Fibroblast of lung (primary cell): ENCODE data around the gene ZNF124. TPM values are rescaled to one million over a fixed set of nuclear protein-coding genes. Genes with fewer than 3 reads are reported as not detected.

Source experiments
- DNase-seq, 2 donors: peaks; one replicate each; pipeline versions ENCODE4 v3.0.0 to v3.0.0-alpha.2; 2010; ENCODE audit warnings: low read depth in 2 of 2
- H2AFZ ChIP-seq: 2 replicates; pipeline ENCODE4 v1.5.1; 2012; ENCODE audit warnings: low read length, control low read depth, inconsistent platforms
- H3K27ac ChIP-seq: 2 replicates; pipeline ENCODE4 v1.5.1; 2011; ENCODE audit warnings: low read length, control low read depth; ENCODE audit not compliant: insufficient read depth
- H3K27me3 ChIP-seq: 2 replicates; pipeline ENCODE4 v1.5.1; 2011; ENCODE audit warnings: mild to moderate bottlenecking, low read length; ENCODE audit not compliant: control insufficient read depth, insufficient read depth
- H3K36me3 ChIP-seq: 2 replicates; pipeline ENCODE4 v1.5.1; 2011; ENCODE audit warnings: low read length; ENCODE audit not compliant: control insufficient read depth, insufficient read depth
- H3K4me1 ChIP-seq: 2 replicates; pipeline ENCODE4 v1.5.1; 2011; ENCODE audit warnings: low read length; ENCODE audit not compliant: control insufficient read depth, insufficient read depth; ENCODE audit errors: extremely low read depth
- H3K4me2 ChIP-seq: 2 replicates; pipeline ENCODE4 v1.5.1; 2011; ENCODE audit warnings: low read length, control low read depth; ENCODE audit not compliant: insufficient read depth; ENCODE audit errors: extremely low read depth
- H3K4me3 ChIP-seq, 4 experiments: fragments of 200-600 bp in 1 of 4; sonication (generic) in 1 of 4; replicated peaks in 1 of 4; 2 replicates each; pipeline ENCODE4 v1.5.1; 2011 to 2016; ENCODE audit warnings: low read length in 4 of 4, low read depth in 3 of 4, mild to moderate bottlenecking in 3 of 4, control low read depth in 2 of 4, inconsistent platforms in 1 of 4, mixed read lengths in 1 of 4; ENCODE audit not compliant: insufficient read depth in 1 of 4; ENCODE audit errors: control extremely low read depth in 1 of 4
- H3K79me2 ChIP-seq: 2 replicates; pipeline ENCODE4 v1.5.1; 2012; ENCODE audit warnings: mild to moderate bottlenecking, low read length, inconsistent platforms; ENCODE audit not compliant: control insufficient read depth, insufficient read depth
- H3K9ac ChIP-seq: 2 replicates; pipeline ENCODE4 v1.5.1; 2011; ENCODE audit warnings: mild to moderate bottlenecking, low read length, control low read depth; ENCODE audit not compliant: insufficient read depth
- H3K9me3 ChIP-seq: 2 replicates; pipeline ENCODE4 v1.5.1; 2012; ENCODE audit warnings: low read depth, low read length; ENCODE audit not compliant: control insufficient read depth, insufficient read depth
- H4K20me1 ChIP-seq: 2 replicates; pipeline ENCODE4 v1.5.1; 2011; ENCODE audit warnings: low read length; ENCODE audit not compliant: control insufficient read depth, insufficient read depth; ENCODE audit errors: extremely low read depth
- CTCF ChIP-seq, 2 donors: IDR thresholded peaks in 1 of 2; conservative IDR thresholded peaks in 1 of 2; 1 replicate in 1 of 2; 2 replicates in 1 of 2; pipeline ENCODE4 v1.5.1; 2011 to 2012; ENCODE audit warnings: low read length in 2 of 2, control low read depth in 1 of 2, inconsistent platforms in 1 of 2, low read depth in 1 of 2, mild to moderate bottlenecking in 1 of 2
- EZH2 ChIP-seq: IDR thresholded peaks from 2 replicates; pipeline ENCODE4 v1.5.1; 2012; ENCODE audit warnings: low read length, control low read depth, mild to moderate bottlenecking; ENCODE audit errors: missing control alignments
- polyA plus RNA-seq, 2 donors: library from polyadenylated mRNA; depleted of rRNA in 1 of 2; stranded (reverse) in 1 of 2; unstranded in 1 of 2; fragments of >200 nt; gene quantifications; 2 replicates each; pipeline ENCODE4 v1.2.1, GENCODE V29; 2011 to 2012; ENCODE audit warnings: missing spikeins in 1 of 2
- total RNA-seq: library from RNA; depleted of rRNA; stranded (reverse); fragments of >200 nt; gene quantifications from 2 replicates; pipeline ENCODE4 v1.2.1, GENCODE V29; 2014

ZNF124 gene
- total and polyA plus RNA-seq, 2 donors (not counting 1 experiment from before 2014, with no cell fraction given) = 2.9 to 25.6 TPM

GRCh38 chr1:247210376-247211117 is 38.7 kb upstream of the ZNF124 start:
- Histone ChIP-seq H3K4me3 (peak overlapping the region; percentile 67 to 97 (median 96)), H3K36me3 (peaks cover 2% of the 10 kb centered on the region), H3K79me2 (peaks cover 41% of the 10 kb centered on the region), H3K27me3 (no peaks in the 10 kb centered on the region), H3K27ac (peak overlapping the region; percentile 96), H3K4me2 (peak overlapping the region; percentile 80), H4K20me1 (no peaks in the 10 kb centered on the region), H3K9ac (peak overlapping the region; percentile 94), H2AFZ (peak overlapping the region; percentile 92), H3K4me1 (no peaks in the 10 kb centered on the region), H3K9me3 (no peaks in the 10 kb centered on the region)
- TF ChIP-seq CTCF (conservative IDR thresholded peaks at IDR 0.05 in 1 of 2, IDR thresholded peaks at IDR 0.05 in 1 of 2; ENCODE audit: low read depth in 1 of 2, low read length in 2 of 2) (no peak), EZH2 (no peak)
- peak; percentile 84 to 87 for DNase-seq

GRCh38 chr1:247210062-247210375 is 38.2 kb upstream of the ZNF124 start:
- Histone ChIP-seq H4K20me1 (no peaks in the 10 kb centered on the region), H3K27me3 (no peaks in the 10 kb centered on the region), H2AFZ (peak overlapping the region; percentile 92), H3K9me3 (no peaks in the 10 kb centered on the region), H3K4me1 (no peaks in the 10 kb centered on the region), H3K9ac (peak overlapping the region; percentile 94), H3K79me2 (peaks cover 42% of the 10 kb centered on the region), H3K4me2 (peak overlapping the region; percentile 80), H3K27ac (peak overlapping the region; percentile 96), H3K4me3 (peak overlapping the region; percentile 67 to 97 (median 96)), H3K36me3 (peaks cover 2% of the 10 kb centered on the region)
- peak; percentile 8 to 35 for DNase-seq
- TF ChIP-seq CTCF (conservative IDR thresholded peaks at IDR 0.05 in 1 of 2, IDR thresholded peaks at IDR 0.05 in 1 of 2; ENCODE audit: low read depth in 1 of 2, low read length in 2 of 2) = no peak
- TF ChIP-seq EZH2 = no peak

- Histone ChIP-seq H3K9ac (no peak overlapping the region), H3K9me3 (no peaks in the 10 kb centered on the region), H2AFZ (no peak overlapping the region), H3K79me2 (peaks cover 44% of the 10 kb centered on the region), H3K4me2 (peak overlapping the region; percentile 80), H3K36me3 (peaks cover 2% of the 10 kb centered on the region), H4K20me1 (no peaks in the 10 kb centered on the region), H3K4me3 (peak overlapping the region; percentile 67 to 97 (median 96)), H3K27me3 (no peaks in the 10 kb centered on the region), H3K4me1 (no peaks in the 10 kb centered on the region), H3K27ac (no peak overlapping the region)
- TF ChIP-seq EZH2 = no peak
- no peak for TF ChIP-seq CTCF (conservative IDR thresholded peaks at IDR 0.05 in 1 of 2, IDR thresholded peaks at IDR 0.05 in 1 of 2; ENCODE audit: low read depth in 1 of 2, low read length in 2 of 2)
- no peak for DNase-seq
Observed at GRCh38 chr1:247209396-247209795, 37.6 kb upstream of the ZNF124 start.
